GM18517 (cell line): ENCODE measurements around the gene PTH2R.
"Not testable (repeated sequence)": the region's sequence is repeated elsewhere in the genome, so short reads cannot be mapped to it uniquely, and the experiment has no call there.

Source experiments
- ATAC-seq: cut with Tn5 transposase; IDR thresholded peaks from one replicate; pipeline ENCODE4 v1.9.1; 2021; ENCODE audit warnings: mild to moderate bottlenecking, moderate library complexity; ENCODE audit not compliant: unreplicated experiment

PTH2R gene

GRCh38 chr2:208482453-208483015 is 75.9 kb downstream of the PTH2R start:
- not testable (repeated sequence) for ATAC-seq

DNA sequence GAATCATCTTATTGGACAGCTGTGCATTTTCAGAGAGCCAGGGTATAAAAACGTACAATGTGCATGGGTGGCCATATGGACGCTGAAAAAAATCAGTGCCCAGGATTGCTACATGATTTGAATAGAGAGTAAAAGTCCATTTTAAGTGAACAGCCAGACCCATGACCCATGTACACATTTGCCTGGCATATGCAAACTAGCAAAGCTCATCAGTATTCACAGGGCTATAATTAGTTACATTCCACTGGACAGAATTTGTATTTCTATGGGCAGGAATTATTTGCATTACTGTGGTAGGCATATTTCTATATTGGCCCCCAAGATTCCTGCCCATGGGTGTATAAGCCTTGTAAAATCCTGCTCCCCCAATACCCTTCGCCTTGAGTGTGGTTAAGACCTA is 78.8 kb downstream of the PTH2R start:
- ATAC-seq, result no peak

DNA sequence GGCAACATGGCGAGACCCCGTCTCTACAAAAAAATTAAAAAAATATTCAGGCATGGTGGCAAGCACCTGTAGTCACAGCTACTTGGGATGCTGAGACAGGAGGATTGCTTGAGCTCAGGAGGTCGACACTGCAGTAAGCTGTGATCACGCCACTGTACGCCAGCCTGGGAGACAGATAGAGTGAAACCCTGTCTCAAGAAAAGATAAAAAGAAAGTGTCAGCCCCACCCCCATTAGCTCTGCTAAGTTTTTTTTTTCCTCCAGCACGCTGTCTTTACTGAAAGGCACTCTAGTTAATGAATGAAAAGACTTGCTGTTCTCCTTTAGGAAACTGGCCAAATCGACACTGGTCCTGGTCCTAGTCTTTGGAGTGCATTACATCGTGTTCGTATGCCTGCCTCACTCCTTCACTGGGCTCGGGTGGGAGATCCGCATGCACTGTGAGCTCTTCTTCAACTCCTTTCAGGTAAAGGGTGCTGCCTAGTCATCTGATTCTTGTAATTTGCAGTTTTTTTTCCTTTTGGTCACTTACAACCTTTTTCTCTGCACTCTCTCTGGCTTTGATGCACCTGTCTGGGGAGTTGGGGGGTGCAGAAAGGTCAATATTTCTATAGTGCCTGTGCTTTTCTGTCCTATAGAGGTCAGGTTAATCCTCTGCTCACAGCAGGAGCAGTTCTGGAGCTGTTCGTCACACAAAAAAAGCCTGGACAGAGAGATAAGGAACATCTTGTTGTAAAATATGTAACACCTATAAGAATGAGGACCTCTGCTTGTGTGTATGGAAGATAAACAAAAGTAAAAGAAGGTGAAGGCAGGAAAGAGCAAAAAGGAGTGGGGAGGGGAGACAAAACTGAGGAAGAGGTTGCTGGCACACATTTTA is 82.3 kb downstream of the PTH2R start:
- no peak for ATAC-seq

GRCh38 chr2:208489687-208490086 is 83.1 kb downstream of the PTH2R start:
- ATAC-seq, result no peak

DNA sequence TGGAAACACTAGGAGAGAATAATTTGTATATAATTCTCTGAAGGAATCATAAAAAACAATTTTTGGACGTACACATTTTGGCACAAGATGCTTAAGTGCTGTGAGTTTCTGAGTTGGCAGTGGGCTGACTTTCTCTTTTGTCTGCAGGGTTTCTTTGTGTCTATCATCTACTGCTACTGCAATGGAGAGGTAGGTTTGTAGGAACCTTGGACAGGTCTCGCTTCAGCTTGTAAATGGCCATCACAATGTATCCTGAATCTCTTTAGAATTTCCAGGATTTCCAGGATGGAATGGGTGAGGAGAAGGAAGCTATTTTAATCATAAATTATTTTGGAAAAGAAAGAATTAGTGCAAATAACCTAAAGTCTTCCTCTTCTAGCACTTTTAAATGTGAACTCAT is 83.9 kb downstream of the PTH2R start:
- ATAC-seq, result no peak

DNA sequence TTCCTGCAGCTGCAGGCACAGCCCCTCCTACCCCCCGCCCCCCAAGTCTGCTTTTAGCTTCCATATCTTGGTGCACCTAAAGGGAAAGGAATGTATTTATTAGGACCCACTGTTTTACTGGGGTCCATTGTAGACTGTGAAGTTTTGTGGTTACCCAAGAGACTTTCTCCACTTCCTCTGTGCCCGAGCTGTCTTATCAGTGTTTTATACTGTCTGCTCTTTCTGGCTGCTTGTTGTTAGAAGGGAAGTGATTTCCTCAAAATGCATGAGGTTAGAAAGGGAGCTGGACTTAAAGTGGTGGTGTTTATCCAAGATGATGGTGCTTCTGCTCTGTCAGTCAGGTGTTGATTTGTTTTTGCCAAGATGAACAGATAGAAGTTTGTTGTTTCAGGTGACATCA is 85.0 kb downstream of the PTH2R start:
- no peak for ATAC-seq

DNA sequence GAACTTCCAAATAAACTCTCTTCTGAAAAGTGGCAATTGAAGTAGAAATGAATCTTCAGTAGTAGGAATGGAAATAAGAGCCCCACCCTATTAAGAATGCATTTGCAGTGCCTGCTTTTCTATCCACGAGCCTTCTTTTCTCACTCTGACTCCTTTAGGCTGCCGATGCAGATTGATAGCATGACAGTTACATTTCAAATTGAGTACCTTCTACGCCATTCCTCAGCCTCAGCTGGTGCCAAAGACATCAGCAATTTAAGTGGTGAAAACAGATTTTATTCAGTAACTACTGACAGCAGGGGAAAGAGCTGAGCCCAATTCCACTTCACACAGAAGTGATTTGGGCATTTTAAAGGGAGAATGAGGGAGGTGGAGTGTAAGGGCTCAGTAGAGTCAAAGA is 85.5 kb downstream of the PTH2R start:
- no peak for ATAC-seq

DNA sequence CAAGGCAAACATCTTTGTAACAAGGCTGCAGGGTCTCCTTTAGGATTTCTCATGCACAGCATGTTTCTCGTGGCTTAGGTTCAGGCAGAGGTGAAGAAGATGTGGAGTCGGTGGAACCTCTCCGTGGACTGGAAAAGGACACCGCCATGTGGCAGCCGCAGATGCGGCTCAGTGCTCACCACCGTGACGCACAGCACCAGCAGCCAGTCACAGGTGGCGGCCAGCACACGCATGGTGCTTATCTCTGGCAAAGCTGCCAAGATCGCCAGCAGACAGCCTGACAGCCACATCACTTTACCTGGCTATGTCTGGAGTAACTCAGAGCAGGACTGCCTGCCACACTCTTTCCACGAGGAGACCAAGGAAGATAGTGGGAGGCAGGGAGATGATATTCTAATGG is 86.6 kb downstream of the PTH2R start:
- ATAC-seq, result no peak

GRCh38 chr2:208496129-208496528 is 89.5 kb downstream of the PTH2R start:
- ATAC-seq, result no peak

GRCh38 chr2:208501206-208501605 is 94.6 kb downstream of the PTH2R start:
- no peak for ATAC-seq

DNA sequence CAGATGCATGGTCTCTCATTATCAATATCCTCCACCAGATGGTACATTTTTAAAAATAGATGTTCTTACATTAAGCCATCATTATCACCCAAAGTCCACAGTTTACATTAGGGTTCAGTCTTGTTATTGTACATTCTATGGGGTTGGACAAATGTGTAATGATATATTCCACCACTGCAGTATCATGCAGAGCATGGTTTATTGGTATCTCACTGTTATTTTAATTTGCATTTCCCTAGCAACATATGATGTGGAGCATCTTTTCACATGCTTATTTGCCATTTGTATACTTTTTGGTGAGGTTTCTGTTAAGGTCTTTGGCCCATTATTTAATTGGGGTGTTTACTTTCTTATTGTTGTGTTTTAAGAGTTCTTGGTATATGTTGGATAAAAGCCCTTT is 95.7 kb downstream of the PTH2R start:
- ATAC-seq, result no peak

GRCh38 chr2:208505365-208505764 is 98.8 kb downstream of the PTH2R start:
- not testable (repeated sequence) for ATAC-seq

- no peak for ATAC-seq
Measured at GRCh38 chr2:208509586-208509985, 103.0 kb downstream of the PTH2R start.

DNA sequence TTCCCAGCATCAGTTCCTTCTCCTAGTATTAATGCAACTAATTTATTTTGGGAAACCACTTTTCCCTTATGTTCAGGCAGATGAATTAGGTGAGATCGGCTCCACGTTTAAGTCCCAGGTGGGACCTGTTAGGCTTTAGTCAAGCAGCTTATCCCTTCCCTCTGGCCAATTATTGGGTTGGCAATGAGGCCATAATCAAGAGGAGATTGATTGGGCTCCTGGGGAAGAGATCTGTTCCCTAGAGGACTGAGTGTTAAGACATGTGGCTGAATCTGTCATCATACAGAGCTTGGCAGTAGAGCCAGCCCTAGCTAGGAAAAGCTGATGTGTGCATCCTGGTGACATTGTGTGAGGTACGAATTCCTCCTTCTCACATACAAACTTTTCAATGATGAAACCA is 104.4 kb downstream of the PTH2R start:
- ATAC-seq, result no peak

DNA sequence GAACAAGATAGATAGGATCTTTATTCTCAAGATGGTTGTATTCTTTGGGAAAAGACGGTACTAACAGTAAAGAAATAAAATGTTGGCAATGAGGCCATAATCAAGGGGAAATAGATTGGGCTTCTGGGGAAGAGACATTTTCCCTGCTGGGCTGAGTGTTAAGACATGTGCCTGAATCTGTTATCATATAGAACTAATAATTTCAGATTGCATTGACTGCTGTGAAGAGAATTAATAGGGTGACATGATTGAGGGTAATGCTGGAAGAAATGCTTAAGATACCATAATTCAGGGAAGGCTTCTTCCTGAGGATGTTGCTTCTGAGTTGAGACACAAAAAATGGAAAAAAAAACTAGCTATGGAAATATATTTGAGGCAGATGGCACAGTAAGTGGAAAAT is 105.0 kb downstream of the PTH2R start:
- no peak for ATAC-seq

GRCh38 chr2:208515099-208515498 is 108.5 kb downstream of the PTH2R start:
- ATAC-seq, result no peak

DNA sequence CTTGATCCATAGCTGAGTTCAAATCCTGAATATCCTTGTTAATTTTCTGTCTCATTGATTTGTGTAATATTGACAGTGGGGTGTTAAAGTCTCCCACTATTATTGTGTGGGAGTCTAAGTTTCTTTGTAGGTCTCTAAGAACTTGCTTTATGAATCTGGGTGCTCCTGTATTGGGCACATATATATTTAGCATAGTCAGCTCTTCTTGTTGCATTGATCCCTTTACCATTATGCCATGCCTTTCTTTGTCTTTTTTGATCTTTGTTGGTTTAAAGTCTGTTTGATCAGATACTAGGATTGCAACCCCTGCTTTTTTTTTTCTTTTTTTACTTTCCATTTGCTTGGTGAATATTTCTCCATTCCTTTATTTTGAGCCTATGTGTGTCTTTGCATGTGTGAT is 116.5 kb downstream of the PTH2R start:
- ATAC-seq, result not testable (repeated sequence)

- not testable (repeated sequence) for ATAC-seq
Measured at GRCh38 chr2:208525165-208525564, 118.6 kb downstream of the PTH2R start.

DNA sequence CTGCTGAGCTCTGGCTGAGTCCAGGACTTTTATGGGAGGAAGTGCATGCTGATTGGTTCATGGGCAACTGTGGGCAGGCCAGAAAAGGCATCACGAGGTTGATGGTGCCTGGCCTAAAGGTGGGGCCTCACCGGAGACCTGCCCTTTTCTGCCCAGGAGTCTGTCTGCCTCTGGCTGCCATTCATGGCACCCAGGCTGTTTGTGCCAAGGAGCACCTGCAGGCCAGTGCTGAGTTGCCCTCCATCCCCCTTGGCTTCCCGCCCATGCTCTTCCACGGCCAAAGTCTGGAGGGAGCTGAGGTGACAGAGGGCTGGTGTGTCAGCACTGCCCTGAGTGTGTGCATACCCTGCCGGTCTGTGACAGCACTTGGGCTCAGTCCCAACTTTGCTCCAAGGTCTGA is 123.2 kb downstream of the PTH2R start:
- ATAC-seq, result no peak

DNA sequence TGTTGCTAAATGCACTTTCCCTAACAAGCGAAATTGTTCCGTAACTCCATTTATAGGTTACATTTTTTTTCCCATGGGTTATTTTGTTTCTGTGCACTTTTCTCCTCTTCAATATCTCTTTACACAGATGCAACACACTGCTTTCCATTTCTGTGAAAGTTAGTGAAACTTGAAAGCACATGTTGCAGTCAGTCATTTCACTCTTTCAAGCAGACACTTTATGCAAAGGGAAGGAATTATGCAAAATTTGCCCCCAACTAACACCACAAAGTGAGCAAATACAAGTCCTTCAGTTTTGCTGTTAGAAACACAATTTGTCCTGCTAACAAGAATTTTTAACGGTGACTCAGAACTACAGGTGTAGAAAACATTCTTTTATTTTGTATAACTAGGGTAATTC is 124.8 kb downstream of the PTH2R start:
- no peak for ATAC-seq

DNA sequence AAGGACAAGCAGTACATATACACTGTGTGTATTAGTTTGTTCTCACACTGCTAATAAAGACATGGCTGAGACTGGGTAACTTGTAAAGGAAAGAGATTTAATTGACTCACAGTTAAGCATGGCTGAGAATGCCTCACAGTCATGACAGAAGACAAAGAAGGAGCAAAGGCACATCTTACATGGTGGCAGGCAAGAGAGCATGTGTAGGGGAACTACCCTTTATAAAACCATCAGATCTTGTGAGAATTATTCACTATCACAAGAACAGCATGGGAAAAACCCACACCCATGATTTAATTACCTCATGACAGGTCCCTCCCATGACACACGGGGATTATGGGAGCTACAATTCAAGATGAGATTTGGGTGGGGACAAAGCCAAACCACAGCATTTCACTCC is 129.0 kb downstream of the PTH2R start:
- not testable (repeated sequence) for ATAC-seq

- ATAC-seq, result no peak
Measured at GRCh38 chr2:208541461-208541988, 134.9 kb downstream of the PTH2R start.
